GM19035 (cell line): ENCODE results near the gene HIPK2.

Experiments used
- ATAC-seq: cut with Tn5 transposase; IDR thresholded peaks from one replicate; pipeline ENCODE4 v1.9.1; 2021; ENCODE audit not compliant: unreplicated experiment

HIPK2 gene

GRCh38 chr7:139574618-139575337, 203.0 kb downstream of the HIPK2 start:
- no peak for ATAC-seq

GRCh38 chr7:139573871-139574270, 203.9 kb downstream of the HIPK2 start:
- no peak for ATAC-seq

- no peak for ATAC-seq
Measured at GRCh38 chr7:139572704-139573385, 205.0 kb downstream of the HIPK2 start.

GRCh38 chr7:139572071-139572470, 205.7 kb downstream of the HIPK2 start:
- ATAC-seq, result no peak

GRCh38 chr7:139571651-139572050, 206.1 kb downstream of the HIPK2 start:
- ATAC-seq, result no peak

GRCh38 chr7:139571190-139571589, 206.6 kb downstream of the HIPK2 start:
- no peak for ATAC-seq

- no peak for ATAC-seq
Measured at GRCh38 chr7:139570626-139571025, 207.2 kb downstream of the HIPK2 start.

GRCh38 chr7:139570119-139570518, 207.7 kb downstream of the HIPK2 start:
- no peak for ATAC-seq

GRCh38 chr7:139568813-139569490, 208.8 kb downstream of the HIPK2 start:
- ATAC-seq, result no peak

GRCh38 chr7:139568346-139568675, 209.5 kb downstream of the HIPK2 start:
- ATAC-seq, result no peak

- no peak for ATAC-seq
Measured at GRCh38 chr7:139567647-139568345, 210.0 kb downstream of the HIPK2 start.

- ATAC-seq, result no peak
Measured at GRCh38 chr7:139566736-139567646, 210.8 kb downstream of the HIPK2 start.

GRCh38 chr7:139566075-139566474, 211.7 kb downstream of the HIPK2 start:
- no peak for ATAC-seq

- no peak for ATAC-seq
Measured at GRCh38 chr7:139563856-139564255, 213.9 kb downstream of the HIPK2 start.

- ATAC-seq, result no peak
Measured at GRCh38 chr7:139562961-139563565, 214.7 kb downstream of the HIPK2 start.

- no peak for ATAC-seq
Measured at GRCh38 chr7:139562491-139562890, 215.3 kb downstream of the HIPK2 start.

GRCh38 chr7:139560678-139561077, 217.1 kb downstream of the HIPK2 start:
- no peak for ATAC-seq

GRCh38 chr7:139560199-139560598, 217.6 kb downstream of the HIPK2 start:
- no peak for ATAC-seq

GRCh38 chr7:139559364-139560105, 218.3 kb downstream of the HIPK2 start:
- no peak for ATAC-seq
